NCI-H146 treated with DMSO at 0.1 percent for 48 hours (cell line): ENCODE results near the gene ATP13A3.
A peak's percentile ranks its signal among the peaks of the same experiment; 100 is the strongest.

Experiments
- DNase-seq: peaks from one replicate; lab custom pipeline; 2025; ENCODE audit not compliant: unreplicated experiment; lab: John Stamatoyannopoulos, UW

Gene ATP13A3

DNA sequence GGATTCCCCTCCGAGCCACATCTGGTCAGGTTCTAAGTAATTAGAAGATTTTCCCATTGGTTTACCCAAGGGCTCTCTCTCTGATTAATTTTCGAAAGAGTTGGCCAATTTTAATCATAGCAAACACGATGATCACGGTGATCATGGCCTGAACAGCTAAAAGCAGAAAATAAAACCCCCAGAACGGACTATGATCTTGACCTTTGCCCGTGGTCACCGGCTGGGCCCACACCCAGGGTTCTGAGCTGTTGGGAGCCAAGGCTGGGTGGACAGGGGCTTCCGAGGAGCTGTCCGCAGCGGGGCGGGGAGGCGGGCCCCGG is 90.3 kb downstream of the ATP13A3 start:
- DNase-seq: no peak

DNA sequence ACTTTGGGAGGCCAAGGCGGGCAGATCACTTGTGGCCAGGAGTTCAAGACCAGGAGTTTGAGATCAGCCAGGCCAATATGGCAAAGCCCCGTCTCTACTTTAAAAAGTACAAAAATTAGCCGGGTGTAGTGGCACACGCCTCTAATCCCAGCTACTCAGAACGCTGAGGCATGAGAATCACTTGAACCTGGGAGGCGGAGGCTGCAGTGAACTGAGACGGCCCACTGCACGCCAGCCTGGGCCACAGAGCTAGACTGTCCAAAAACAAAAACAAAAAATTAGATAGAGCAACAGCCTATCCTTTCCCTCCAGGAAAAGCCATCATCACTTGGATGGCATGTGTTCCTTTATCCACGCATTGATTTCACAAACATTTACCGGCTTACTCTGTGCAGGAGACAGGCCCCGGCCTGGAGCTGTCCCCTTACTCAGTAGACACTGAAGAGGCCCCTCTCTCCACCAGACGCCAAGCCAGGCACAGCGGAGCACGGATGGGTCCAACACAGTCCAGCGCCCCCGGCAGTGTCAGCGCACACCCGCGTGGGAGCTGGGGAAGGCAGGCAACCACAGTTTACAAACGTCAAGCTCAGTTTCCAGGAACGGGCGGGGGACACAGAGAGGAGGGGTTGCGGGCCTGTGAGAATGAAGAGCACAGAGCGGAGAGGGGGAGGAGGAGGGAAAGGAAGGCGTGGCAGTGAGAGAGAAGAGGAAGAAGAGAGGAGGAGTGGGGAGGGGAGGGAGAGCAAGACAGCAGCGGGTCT is 90.8 kb downstream of the ATP13A3 start:
- no peak for DNase-seq

DNA sequence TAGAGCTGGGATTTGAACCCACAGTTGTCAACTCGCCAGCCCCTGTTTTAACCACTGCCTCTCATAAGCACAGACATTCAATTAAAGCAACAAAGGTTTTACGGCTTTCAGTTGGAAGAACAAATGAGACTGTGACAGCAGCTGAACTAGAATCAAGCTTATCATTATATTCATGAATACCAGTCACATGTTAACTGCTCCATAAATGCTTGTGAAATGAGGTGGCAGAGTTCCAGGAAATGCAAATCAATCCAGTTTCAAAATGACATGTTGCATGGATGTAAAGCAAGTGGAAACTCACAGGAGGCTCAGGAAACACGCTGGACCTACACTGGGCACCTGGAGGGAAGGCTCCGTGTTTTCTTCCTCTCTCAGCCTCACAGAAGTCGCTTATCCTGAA is 91.6 kb downstream of the ATP13A3 start:
- DNase-seq: peak; percentile 76

- DNase-seq: no peak
These were observed 94.2 kb downstream of the ATP13A3 start for GRCh38 chr3:194392576-194392975.

- no peak for DNase-seq
These were observed 96.0 kb downstream of the ATP13A3 start for GRCh38 chr3:194390835-194391234.

DNA sequence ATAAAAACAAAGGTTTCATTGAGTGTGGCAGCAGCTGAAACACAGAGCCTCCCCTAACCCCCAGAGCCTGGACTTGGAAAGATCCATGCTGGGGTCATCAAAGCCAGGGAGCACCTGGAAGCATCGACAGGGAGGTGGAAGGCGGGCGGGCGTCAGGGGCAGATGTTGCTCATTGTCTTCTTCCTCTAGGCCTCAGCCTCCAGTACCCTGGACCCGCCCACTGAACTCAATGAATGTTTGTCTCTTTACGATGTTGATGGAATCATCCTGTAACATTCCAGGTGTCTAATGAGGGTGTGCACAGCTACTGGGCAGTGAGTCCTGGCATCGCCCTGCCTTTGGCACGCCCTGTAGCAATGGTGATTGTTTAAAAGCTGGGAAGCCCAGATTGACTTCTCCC is 97.5 kb downstream of the ATP13A3 start:
- DNase-seq: no peak

DNA sequence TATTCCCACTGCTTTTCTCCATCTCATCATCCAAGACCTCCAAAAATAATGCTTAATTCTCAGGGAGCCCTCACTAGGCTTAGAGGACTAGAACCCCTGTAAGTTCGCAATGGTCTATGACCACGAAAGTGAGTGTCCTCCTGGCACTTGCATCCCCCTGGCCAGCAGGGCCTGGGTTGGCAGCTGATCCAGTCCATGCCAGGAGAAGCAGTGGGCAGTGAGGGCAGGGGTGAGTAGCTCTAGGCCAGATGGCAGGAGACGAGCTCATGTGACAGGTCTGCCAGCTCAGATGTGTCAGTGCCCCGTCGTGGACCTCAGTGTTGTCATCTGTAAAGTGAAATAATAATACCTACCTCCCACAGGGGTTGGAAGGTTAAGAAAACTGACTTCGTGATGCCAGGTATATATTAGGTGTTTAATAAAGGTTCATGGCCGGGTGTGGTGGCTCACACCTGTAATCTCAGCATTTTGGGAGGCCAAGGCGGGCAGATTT is 98.8 kb downstream of the ATP13A3 start:
- DNase-seq: no peak

GRCh38 chr3:194387276-194387675 is 99.5 kb downstream of the ATP13A3 start:
- DNase-seq: no peak

- DNase-seq: peak; percentile 80
These were observed 100.2 kb downstream of the ATP13A3 start for GRCh38 chr3:194386648-194387047.

- DNase-seq: no peak
These were observed 100.7 kb downstream of the ATP13A3 start for GRCh38 chr3:194386066-194386465.

GRCh38 chr3:194384569-194385001 is 102.2 kb downstream of the ATP13A3 start:
- no peak for DNase-seq

GRCh38 chr3:194384156-194384555 is 102.6 kb downstream of the ATP13A3 start:
- no peak for DNase-seq

DNA sequence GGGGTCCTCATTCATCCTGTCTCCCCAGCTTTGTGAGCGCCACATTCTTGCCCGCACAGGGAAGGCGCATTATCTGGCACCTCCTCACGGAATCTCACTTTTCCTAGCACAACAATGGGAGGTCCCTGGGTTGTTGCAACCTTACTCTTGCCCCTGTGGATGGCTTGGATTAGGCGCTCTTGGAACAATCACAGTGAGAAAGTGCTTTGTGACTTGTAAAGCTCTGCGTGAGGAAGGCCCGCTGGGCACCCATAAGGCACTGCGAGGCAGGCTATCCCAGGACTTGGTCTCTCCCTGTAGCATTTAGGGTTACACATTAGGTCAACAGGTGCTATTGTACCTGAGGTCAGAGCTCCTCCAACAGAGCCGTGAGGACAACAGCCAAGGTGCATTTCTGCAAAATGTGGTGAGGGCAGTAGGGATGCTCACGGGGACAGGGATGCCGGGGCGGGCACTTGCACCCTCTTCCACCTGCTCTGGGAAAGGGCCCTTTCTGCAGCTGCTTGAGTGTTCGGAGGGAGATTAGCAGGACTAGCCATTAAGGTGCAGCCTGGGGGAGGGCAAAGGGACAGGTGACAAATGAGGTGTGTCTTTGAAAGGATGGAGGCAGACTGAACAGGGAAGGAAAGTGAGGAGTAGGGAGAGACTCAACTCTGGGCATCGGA is 103.4 kb downstream of the ATP13A3 start:
- DNase-seq: no peak

DNA sequence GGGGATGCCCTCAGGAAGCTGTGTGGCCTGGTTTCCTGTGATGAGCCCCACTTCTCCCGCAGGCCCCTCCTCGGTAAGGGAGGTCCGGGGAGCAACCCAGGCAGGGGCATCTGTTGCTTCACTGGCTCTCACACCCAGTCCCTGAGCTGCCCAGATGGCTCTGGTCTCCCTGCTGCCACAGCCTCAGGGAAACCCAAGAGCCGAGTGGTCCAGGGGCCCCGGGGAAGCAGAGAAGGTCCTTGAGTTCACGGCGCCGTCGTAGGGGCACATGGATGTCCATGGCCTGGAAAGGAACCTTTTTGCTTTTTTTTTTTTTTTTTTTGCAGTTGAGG is 103.9 kb downstream of the ATP13A3 start:
- DNase-seq: no peak

DNA sequence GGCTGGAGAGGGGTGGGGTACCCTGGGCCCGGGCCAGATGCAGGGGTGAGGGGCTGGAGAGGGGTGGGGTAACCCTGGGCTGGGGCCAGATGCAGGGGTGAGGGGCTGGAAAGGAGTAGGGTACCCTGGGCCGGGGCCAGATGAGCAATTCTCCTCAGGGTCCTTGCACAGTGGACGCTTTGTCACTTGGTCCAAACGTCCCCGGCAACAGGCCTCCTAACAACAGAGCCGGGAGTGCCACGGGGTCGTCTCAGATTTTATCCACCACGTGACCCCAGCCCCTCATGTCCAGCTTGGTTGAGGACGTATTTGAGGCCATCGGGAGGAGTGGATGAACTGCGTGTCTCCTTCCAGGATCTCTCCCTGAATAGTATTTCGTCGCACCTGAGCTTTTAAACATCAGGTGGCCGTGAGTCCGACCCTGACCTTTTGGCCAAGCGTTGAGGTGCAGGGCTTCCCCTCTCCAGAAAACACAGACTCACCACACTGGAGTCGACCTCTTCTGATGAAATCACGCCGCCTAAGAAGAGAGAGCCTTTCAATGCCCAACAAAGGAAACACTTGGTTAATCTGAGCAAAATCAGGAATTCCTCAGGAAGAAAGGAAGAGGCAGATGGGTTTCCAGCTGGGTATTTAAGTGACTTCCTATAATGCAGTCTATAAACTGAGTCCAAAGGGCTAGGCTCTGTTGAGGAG is 104.5 kb downstream of the ATP13A3 start:
- DNase-seq: no peak

DNA sequence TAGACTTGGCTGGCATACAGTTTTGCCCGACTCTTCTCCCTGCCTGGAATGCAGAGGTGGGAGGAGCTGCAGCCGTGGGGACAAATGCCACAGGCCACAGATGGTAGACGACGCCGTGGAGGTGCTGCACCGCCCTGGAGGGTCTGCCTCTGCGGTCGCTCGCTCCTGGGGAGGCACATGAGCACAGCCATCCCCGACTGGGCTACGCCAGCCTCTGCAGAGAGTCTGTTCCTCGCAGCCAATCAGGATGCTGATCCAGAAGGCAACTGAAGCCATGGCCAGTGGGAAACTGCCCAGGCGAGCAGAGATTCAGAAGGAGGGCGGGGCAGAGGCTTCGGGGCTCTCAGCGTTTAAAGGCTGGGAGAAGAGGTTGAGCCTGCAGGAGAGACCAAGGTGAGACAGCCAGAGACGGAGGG is 105.3 kb downstream of the ATP13A3 start:
- no peak for DNase-seq

DNA sequence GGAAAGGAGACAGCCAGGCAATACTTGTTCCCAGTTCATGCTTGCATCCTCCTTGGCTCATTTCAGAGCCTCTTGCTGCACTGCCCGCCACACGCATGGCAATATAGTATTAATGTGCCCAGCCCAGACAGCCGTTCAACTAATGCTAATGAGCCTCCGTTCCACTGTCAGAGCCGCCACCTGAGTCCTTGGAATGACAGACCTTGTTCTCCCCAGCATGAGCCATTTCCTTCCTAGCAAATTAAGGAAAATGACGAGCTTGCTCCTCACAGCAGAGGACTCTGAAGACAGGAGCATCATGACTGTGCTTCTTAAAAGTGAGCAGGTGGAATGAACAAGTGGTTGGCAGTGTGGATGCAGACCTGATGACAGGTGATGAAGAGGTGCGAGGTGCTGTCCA is 106.5 kb downstream of the ATP13A3 start:
- DNase-seq: no peak

- DNase-seq: peak; percentile 74
These were observed 107.2 kb downstream of the ATP13A3 start for GRCh38 chr3:194379651-194380050.

DNA sequence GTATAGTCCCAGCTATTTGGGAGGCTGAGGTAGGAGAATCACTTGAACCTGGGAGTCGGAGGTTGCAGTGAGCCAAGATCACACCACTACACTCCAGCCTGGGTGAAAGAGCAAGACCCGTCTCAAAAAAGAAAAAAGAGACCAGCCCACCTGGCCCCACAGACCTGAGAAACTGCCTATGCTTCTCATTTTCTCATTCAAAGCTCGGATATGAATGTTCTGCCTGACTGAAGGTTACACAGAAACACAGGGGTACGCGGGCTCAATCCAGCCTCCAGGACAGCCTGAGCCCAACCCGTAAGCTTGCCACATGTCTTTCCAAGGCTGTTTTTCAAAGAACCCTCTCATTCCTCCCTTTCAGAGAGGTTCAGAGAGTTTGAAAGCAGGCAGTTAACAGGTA is 107.6 kb downstream of the ATP13A3 start:
- DNase-seq: no peak

GRCh38 chr3:194377708-194378107 is 109.1 kb downstream of the ATP13A3 start:
- DNase-seq: no peak

DNA sequence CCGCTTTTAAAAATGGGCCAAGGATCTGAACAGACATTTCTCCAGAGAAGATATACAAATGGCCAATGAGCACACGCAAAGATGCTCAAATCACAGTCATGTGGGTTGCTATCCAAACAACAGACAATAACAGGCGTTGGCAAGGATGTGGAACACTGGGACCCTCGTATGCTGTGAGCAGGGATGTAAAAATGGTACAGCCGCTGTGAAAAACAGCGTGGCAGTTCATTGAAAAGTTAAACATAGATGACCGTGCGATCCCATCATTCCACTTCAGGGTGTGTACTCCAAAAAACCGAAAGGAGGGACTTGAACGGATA is 110.6 kb downstream of the ATP13A3 start:
- no peak for DNase-seq

- no peak for DNase-seq
These were observed 111.1 kb downstream of the ATP13A3 start for GRCh38 chr3:194375473-194376240.
